Spinal cord (tissue), 10 donors: ENCODE results near the gene MC1R. TPM values are rescaled to one million over a fixed set of nuclear protein-coding genes. Genes with fewer than 3 reads are reported as not detected.

Experiments
- DNase-seq, 6 donors: peaks; one replicate each; pipeline versions ENCODE4 v3.0.0 to v3.0.0-alpha.2; 2013 to 2015; ENCODE audit warnings: low spot score in 6 of 6, low read depth in 4 of 6
- H3K27ac ChIP-seq: one replicate; pipeline ENCODE4 v1.5.1; 2013; ENCODE audit warnings: low read depth, low read length, control low read depth
- H3K27me3 ChIP-seq: one replicate; pipeline ENCODE4 v1.6.1; 2013; ENCODE audit warnings: low read length; ENCODE audit not compliant: control insufficient read depth, insufficient read depth
- H3K36me3 ChIP-seq: one replicate; pipeline ENCODE4 v1.6.1; 2013; ENCODE audit warnings: low read length; ENCODE audit not compliant: control insufficient read depth, insufficient read depth
- H3K4me1 ChIP-seq: one replicate; pipeline ENCODE4 v1.6.1; 2013; ENCODE audit warnings: low read length; ENCODE audit not compliant: control insufficient read depth, insufficient read depth
- H3K4me3 ChIP-seq: one replicate; pipeline ENCODE4 v1.5.1; 2013; ENCODE audit warnings: low read depth, low read length, control low read depth
- H3K9me3 ChIP-seq: one replicate; pipeline ENCODE4 v1.6.1; 2013; ENCODE audit warnings: low read length; ENCODE audit not compliant: control insufficient read depth, insufficient read depth
- WGBS: methylation state at CpG from one replicate; pipeline ENCODE4 v1.1.5; 2013; ENCODE audit warnings: missing lambda C conversion rate; ENCODE audit not compliant: insufficient coverage; 5-methylcytosine and 5-hydroxymethylcytosine counted together
- polyA plus RNA-seq, 2 donors: library from polyadenylated mRNA; unstranded; fragments of 120-200 nt; gene quantifications; one replicate each; pipeline ENCODE4 v1.2.1, GENCODE V29; 2013; ENCODE audit not compliant: insufficient read length in 2 of 2
- total RNA-seq, 2 donors: library from RNA; depleted of rRNA in 1 of 2; stranded (reverse); fragments of 120-200 nt in 1 of 2; fragments of >200 nt in 1 of 2; gene quantifications; one replicate each; pipeline versions ENCODE4 v1.2.3 to v1.2.4, GENCODE V29; 2013 to 2014
- donor health status: healthy.

The MC1R gene
- total and polyA plus RNA-seq, 4 donors = 2.2 to 13.3 (median 4.8) TPM

- Histone ChIP-seq H3K27me3 (no peaks in the 10 kb centered on the region), H3K4me3 (no peak overlapping the region), H3K4me1 (peaks cover 3% of the 10 kb centered on the region), H3K9me3 (no peaks in the 10 kb centered on the region), H3K36me3 (peaks cover 79% of the 10 kb centered on the region), H3K27ac (no peak overlapping the region)
- DNase-seq = no peak
- WGBS = 97% methylated on average over 7 of the region's 15 CpGs
These were observed 36.5 kb downstream of the MC1R start for GRCh38 chr16:89955001-89955685.

GRCh38 chr16:89956505-89957215 lies 38.0 kb downstream of the MC1R start:
- Histone ChIP-seq H3K27me3 (no peaks in the 10 kb centered on the region), H3K4me3 (no peak overlapping the region), H3K4me1 (no peaks in the 10 kb centered on the region), H3K36me3 (peaks cover 93% of the 10 kb centered on the region), H3K9me3 (no peaks in the 10 kb centered on the region), H3K27ac (no peak overlapping the region)
- WGBS = 91% methylated on average over 12 of the region's 15 CpGs
- no peak for DNase-seq

DNA sequence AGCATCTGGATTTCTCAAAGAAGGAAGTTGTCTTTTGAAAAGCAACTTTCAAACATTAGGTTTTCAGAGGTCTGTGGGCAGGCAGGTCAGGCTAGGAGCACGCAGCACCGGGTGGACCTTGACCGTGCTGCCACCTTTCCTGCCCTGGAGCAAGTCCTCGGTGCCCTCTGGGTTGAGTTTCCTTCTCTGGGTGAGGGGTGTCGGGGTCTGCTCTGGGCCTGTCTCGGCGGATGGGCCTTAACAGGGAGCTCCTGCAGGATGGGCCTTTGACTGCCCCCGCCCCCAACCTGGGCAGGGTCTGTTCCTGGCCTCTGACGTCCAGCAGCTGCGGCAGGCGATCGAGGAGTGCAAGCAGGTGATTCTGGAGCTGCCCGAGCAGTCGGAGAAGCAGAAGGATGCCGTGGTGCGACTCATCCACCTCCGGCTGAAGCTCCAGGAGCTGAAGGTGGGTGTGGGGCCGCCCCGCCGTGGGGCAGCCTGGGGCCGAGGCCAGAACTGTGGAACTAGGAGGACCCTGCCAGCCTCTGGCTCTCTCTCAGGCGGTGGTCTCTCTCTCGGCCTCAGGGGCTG lies 38.6 kb downstream of the MC1R start:
- no peak for DNase-seq
- H3K4me3 ChIP-seq = no peak overlapping the region
- H3K27me3 ChIP-seq = no peaks in the 10 kb centered on the region
- 97% methylated on average over 23 of the region's 23 CpGs for WGBS
- H3K36me3 ChIP-seq = peaks cover 95% of the 10 kb centered on the region
- H3K27ac ChIP-seq = no peak overlapping the region
- H3K4me1 ChIP-seq = no peaks in the 10 kb centered on the region
- H3K9me3 ChIP-seq = no peaks in the 10 kb centered on the region

DNA sequence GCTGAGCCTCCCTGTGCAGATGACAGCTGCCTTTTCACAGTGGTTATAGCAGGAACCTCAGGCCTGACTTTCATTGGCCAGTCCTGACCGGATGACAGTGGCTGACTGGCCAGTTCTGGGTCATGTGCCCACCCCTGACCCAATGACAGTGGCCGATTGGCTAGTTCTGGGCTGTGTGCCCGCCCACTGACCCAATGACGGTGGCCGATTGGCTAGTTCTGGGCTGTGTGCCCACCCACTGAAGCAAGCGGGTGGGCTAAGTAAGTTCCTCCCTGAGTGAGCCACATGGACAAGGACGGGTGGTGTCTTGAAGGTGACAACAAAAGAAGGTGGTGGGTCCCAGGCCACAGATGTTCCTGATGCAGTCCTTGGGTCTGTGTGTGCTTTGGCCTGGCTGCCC lies 39.4 kb downstream of the MC1R start:
- Histone ChIP-seq H3K4me1 (no peaks in the 10 kb centered on the region), H3K4me3 (no peak overlapping the region), H3K27me3 (no peaks in the 10 kb centered on the region), H3K36me3 (peaks cover 97% of the 10 kb centered on the region), H3K9me3 (no peaks in the 10 kb centered on the region), H3K27ac (no peak overlapping the region)
- WGBS = 67% methylated on average over 7 of the region's 7 CpGs
- peak in 2 of 6 donors; percentile 30 to 72 for DNase-seq

GRCh38 chr16:89958596-89958995 lies 39.9 kb downstream of the MC1R start:
- Histone ChIP-seq H3K27ac (no peak overlapping the region), H3K4me3 (no peak overlapping the region), H3K36me3 (peaks cover 98% of the 10 kb centered on the region), H3K9me3 (no peaks in the 10 kb centered on the region), H3K27me3 (no peaks in the 10 kb centered on the region), H3K4me1 (no peaks in the 10 kb centered on the region)
- DNase-seq = no peak
- WGBS = 92% methylated on average over 9 of the region's 10 CpGs

DNA sequence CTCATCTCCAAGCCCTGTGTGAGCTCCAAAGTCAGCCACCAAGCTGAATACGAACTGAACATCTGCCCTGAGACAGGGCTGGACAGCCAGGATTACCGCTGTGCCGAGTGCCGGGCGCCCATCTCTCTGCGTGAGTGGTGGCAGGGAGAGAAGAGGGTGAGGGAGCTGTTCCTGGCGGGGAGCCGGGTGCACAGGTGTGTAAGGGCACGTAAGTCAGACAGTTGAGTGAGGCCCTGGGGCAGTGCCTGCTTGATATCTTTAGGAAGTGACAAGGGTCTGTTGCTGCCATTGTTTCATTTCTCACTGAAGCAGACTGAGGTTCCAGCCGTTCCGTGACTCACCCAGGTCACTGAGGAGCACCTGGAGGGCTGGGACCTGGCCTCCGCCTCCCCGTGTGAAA lies 42.3 kb downstream of the MC1R start:
- Histone ChIP-seq H3K9me3 (no peaks in the 10 kb centered on the region), H3K27ac (no peak overlapping the region), H3K27me3 (no peaks in the 10 kb centered on the region), H3K36me3 (peaks cover 94% of the 10 kb centered on the region), H3K4me1 (no peaks in the 10 kb centered on the region), H3K4me3 (no peak overlapping the region)
- DNase-seq = no peak
- 97% methylated on average over 13 of the region's 13 CpGs for WGBS

DNA sequence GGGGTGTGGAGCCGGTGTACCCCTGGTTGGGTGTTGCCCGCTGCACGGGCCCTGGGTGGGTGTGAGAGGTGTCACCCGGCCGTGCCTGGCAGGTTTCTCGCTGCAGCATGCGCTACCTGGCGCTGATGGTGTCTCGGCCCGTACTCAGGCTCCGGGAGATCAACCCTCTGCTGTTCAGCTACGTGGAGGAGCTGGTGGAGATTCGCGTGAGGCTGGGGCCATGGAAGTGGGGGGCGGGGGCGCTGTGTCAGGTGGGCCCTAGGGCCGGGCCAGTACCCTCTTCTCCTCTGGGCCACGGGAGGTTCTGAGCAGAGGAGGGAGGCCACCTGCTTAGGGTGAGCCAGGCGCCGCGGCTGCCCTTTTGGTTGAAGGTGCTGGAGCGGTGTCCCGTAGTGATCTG lies 43.3 kb downstream of the MC1R start:
- Histone ChIP-seq H3K4me1 (no peaks in the 10 kb centered on the region), H3K36me3 (peaks cover 93% of the 10 kb centered on the region), H3K27me3 (no peaks in the 10 kb centered on the region), H3K27ac (no peak overlapping the region), H3K4me3 (no peak overlapping the region), H3K9me3 (no peaks in the 10 kb centered on the region)
- WGBS = 95% methylated on average over 18 of the region's 23 CpGs
- no peak for DNase-seq

GRCh38 chr16:89962754-89963498 lies 44.3 kb downstream of the MC1R start:
- Histone ChIP-seq H3K27me3 (no peaks in the 10 kb centered on the region), H3K9me3 (no peaks in the 10 kb centered on the region), H3K27ac (no peak overlapping the region), H3K4me3 (no peak overlapping the region), H3K36me3 (peaks cover 85% of the 10 kb centered on the region), H3K4me1 (no peaks in the 10 kb centered on the region)
- 88% methylated on average over 21 of the region's 26 CpGs for WGBS
- DNase-seq = no peak

- no peak for DNase-seq
- WGBS = 84% methylated on average over 25 of the region's 25 CpGs
- H3K4me1 ChIP-seq = no peaks in the 10 kb centered on the region
- H3K27me3 ChIP-seq = no peaks in the 10 kb centered on the region
- H3K4me3 ChIP-seq = no peak overlapping the region
- no peak overlapping the region for H3K27ac ChIP-seq
- no peaks in the 10 kb centered on the region for H3K9me3 ChIP-seq
- H3K36me3 ChIP-seq = peaks cover 77% of the 10 kb centered on the region
These were observed 45.5 kb downstream of the MC1R start for GRCh38 chr16:89964201-89964600.
